GM12878 (cell line): ENCODE measurements around the gene ATP6V0D1. TPM values are rescaled to one million over a fixed set of nuclear protein-coding genes. Genes with fewer than 3 reads are reported as not detected.

Experiments used
- ATAC-seq: fragments of 200-7000 bp; cut with Tn5 transposase; 3 replicates; pipeline ENCODE4 v1.9.1; 2020; ENCODE audit warnings: mild to moderate bottlenecking, moderate library complexity
- BruUV-seq: library from RNA; stranded (reverse); fragments of 400-500 nt; replicated peaks from 2 replicates; lab custom pipeline; 2021; lab: Mats Ljungman, UMichigan
- CTCF ChIA-PET: fragments of 300-600 bp; sonication (Branson Sonifier 250); formaldehyde crosslinking; extraction: SDS; loops from one replicate; lab custom pipeline; 2021; ENCODE audit warnings: inconsistent platforms; lab: Yijun Ruan, JAX
- POLR2A ChIA-PET: fragments of 350-600 bp; formaldehyde crosslinking; extraction: SDS; loops from one replicate; lab custom pipeline; 2021; ENCODE audit warnings: inconsistent platforms; lab: Charles Lee
- RAD21 ChIA-PET: fragments of 300-600 bp; sonication (Branson Sonifier 250); formaldehyde crosslinking; loops from one replicate; lab custom pipeline; 2023; ENCODE audit warnings: antibody characterized with exemption; ENCODE audit not compliant: unreplicated experiment; lab: Charles Lee
- SMC1A ChIA-PET: fragments of 300-600 bp; sonication (Branson Sonifier 250); formaldehyde crosslinking; loops from one replicate; lab custom pipeline; 2023; ENCODE audit not compliant: unreplicated experiment, uncharacterized antibody; lab: Charles Lee
- DNase-seq: peaks from one replicate; pipeline ENCODE4 v3.0.0-alpha.2; 2011; ENCODE audit warnings: low read depth, low spot score
- FAIRE-seq: peaks from 3 replicates; lab custom pipeline; 2011; peaks lifted over from hg19 to GRCh38; lab: Jason Lieb, UNC
- H2AFZ ChIP-seq: 2 replicates; pipeline ENCODE4 v1.6.0; 2011; ENCODE audit warnings: low read depth, low read length, control low read depth; ENCODE audit not compliant: control insufficient read depth
- H3K27ac ChIP-seq: 2 replicates; pipeline ENCODE4 v1.5.1; 2011; ENCODE audit warnings: control low read depth; ENCODE audit not compliant: control insufficient read depth, insufficient read depth
- H3K27me3 ChIP-seq, 2 experiments: replicated peaks in 1 of 2; 2 replicates each; pipeline versions ENCODE4 v1.6.0 to v1.6.1; 2011; ENCODE audit warnings: low read length in 1 of 2; ENCODE audit not compliant: control insufficient read depth in 2 of 2, insufficient read depth in 2 of 2
- H3K36me3 ChIP-seq, 2 experiments: 2 replicates each; pipeline ENCODE4 v1.5.1; 2011; ENCODE audit warnings: low read length in 1 of 2; ENCODE audit not compliant: control insufficient read depth in 2 of 2, insufficient read depth in 2 of 2
- H3K4me1 ChIP-seq: 2 replicates; pipeline ENCODE4 v1.6.1; 2011; ENCODE audit warnings: mild to moderate bottlenecking, low read length, moderate library complexity, mixed read lengths; ENCODE audit not compliant: control insufficient read depth, insufficient read depth
- H3K4me2 ChIP-seq: 2 replicates; pipeline ENCODE4 v1.6.0; 2011; ENCODE audit warnings: control low read depth; ENCODE audit not compliant: control insufficient read depth, insufficient read depth
- H3K4me3 ChIP-seq: fragments of 200-600 bp; sonication (generic); 2 replicates; pipeline ENCODE4 v1.5.1; 2016
- H3K79me2 ChIP-seq: 2 replicates; pipeline ENCODE4 v1.6.0; 2011; ENCODE audit warnings: low read length; ENCODE audit not compliant: control insufficient read depth, insufficient read depth
- H3K9ac ChIP-seq: 2 replicates; pipeline ENCODE4 v1.8.0; 2011; ENCODE audit warnings: low read length, control low read depth, mixed read lengths; ENCODE audit not compliant: control insufficient read depth, insufficient read depth
- H3K9me3 ChIP-seq: replicated peaks from 3 replicates; pipeline ENCODE4 v1.5.1; 2011; ENCODE audit warnings: mild to moderate bottlenecking, low read length; ENCODE audit not compliant: control insufficient read depth, insufficient read depth
- H4K20me1 ChIP-seq: 2 replicates; pipeline ENCODE4 v1.6.0; 2011; ENCODE audit not compliant: control insufficient read depth, insufficient read depth
- CEBPZ ChIP-seq: fragments of 150-350 bp; IDR thresholded peaks from 2 replicates; pipeline ENCODE4 v1.6.1; 2016; ENCODE audit warnings: low read depth, low read length
- CHD1 ChIP-seq: IDR thresholded peaks from 2 replicates; pipeline ENCODE4 v1.6.1; 2012; ENCODE audit warnings: low read depth, low read length, improper control_type of control experiment
- EZH2 ChIP-seq: IDR thresholded peaks from 2 replicates; pipeline ENCODE4 v1.6.1; 2012; ENCODE audit warnings: low read depth, mild to moderate bottlenecking, control low read depth, inconsistent platforms, low read length, borderline replicate concordance; ENCODE audit not compliant: control insufficient read depth
- GABPA ChIP-seq: IDR thresholded peaks from 2 replicates; pipeline ENCODE4 v1.6.1; 2014; ENCODE audit warnings: antibody characterized with exemption, low read depth, mild to moderate bottlenecking, inconsistent platforms
- HDGF ChIP-seq: fragments of 450-650 bp; IDR thresholded peaks from 2 replicates; pipeline ENCODE4 v1.6.1; 2016; ENCODE audit warnings: antibody characterized with exemption
- JUNB ChIP-seq: IDR thresholded peaks from 2 replicates; pipeline ENCODE4 v1.6.1; 2016; ENCODE audit warnings: antibody characterized with exemption, mild to moderate bottlenecking
- POU2F2 ChIP-seq: IDR thresholded peaks from 3 replicates; pipeline ENCODE4 v1.6.1; 2011; ENCODE audit warnings: low read depth, mild to moderate bottlenecking, low read length, borderline replicate concordance
- ZBTB4 ChIP-seq: fragments of 450-650 bp; formaldehyde crosslinking; IDR thresholded peaks from 2 replicates; pipeline ENCODE4 v1.4.0; 2022; ENCODE audit warnings: mild to moderate bottlenecking, moderate library complexity
- ZSCAN29 ChIP-seq: fragments of 450-650 bp; IDR thresholded peaks from 2 replicates; pipeline ENCODE4 v1.6.1; 2017; ENCODE audit warnings: mild to moderate bottlenecking, moderate library complexity
- WGBS: methylation state at CpG from one replicate; pipeline ENCODE4 v1.1.6; 2016; ENCODE audit warnings: low lambda C conversion rate; ENCODE audit not compliant: insufficient replicate concordance, insufficient coverage; ENCODE audit errors: missing lambda C conversion rate; 5-methylcytosine and 5-hydroxymethylcytosine counted together
- in situ Hi-C: fragments of 300-500 bp; cut with MboI; formaldehyde crosslinking; loops from 9 replicates; pipeline ENCODE4 v1.14.3; 2018; ENCODE audit warnings: mixed read lengths
- intact Hi-C: fragments of 100-400 bp; cut with micrococcal nuclease; formaldehyde crosslinking; loops from one replicate; pipeline ENCODE4 v1.14.2; 2022; ENCODE audit not compliant: unreplicated experiment
- polyA plus RNA-seq, 11 experiments: library from polyadenylated mRNA; depleted of rRNA in 4 of 11; unstranded in 6 of 11; stranded (reverse) in 5 of 11; fragments of >200 nt; fragmentation: Nextera tagmentation in 4 of 11; fragmentation: Illumina TruSeq in 1 of 11; extraction: Ambion mirVana in 4 of 11; extraction: Trizol in 1 of 11; gene quantifications; 1 replicate in 1 of 11; 2 replicates in 10 of 11; pipeline versions ENCODE4 v1.2.1 to v1.2.3, GENCODE V29; 2011 to 2016; ENCODE audit warnings: inconsistent platforms in 2 of 11, missing spikeins in 2 of 11, low read depth in 1 of 11
- total RNA-seq, 4 experiments: library from RNA; depleted of rRNA in 3 of 4; stranded (reverse); fragments of >200 nt in 3 of 4; fragmentation: Illumina TruSeq in 1 of 4; extraction: Trizol in 1 of 4; gene quantifications; 2 replicates each; pipeline versions ENCODE4 v1.2.1 to v1.2.3, GENCODE V29; 2013 to 2021
- TF ChIP-seq, protein P1 (sequence below): fragments of 450-650 bp; formaldehyde crosslinking; IDR thresholded peaks from 2 replicates; pipeline ENCODE4 v1.4.0; 2020; ENCODE audit warnings: mild to moderate bottlenecking, moderate library complexity
- TF ChIP-seq, protein P2 (sequence below): IDR thresholded peaks from 2 replicates; pipeline ENCODE4 v1.6.1; 2012; ENCODE audit warnings: low read length, inconsistent platforms

The ATP6V0D1 gene
- total and polyA plus RNA-seq, 10 of the 15 experiments (the other 5 are each of a cell fraction or from before 2014, with no cell fraction given): 28.1 to 141 (median 70.3) TPM

DNA sequence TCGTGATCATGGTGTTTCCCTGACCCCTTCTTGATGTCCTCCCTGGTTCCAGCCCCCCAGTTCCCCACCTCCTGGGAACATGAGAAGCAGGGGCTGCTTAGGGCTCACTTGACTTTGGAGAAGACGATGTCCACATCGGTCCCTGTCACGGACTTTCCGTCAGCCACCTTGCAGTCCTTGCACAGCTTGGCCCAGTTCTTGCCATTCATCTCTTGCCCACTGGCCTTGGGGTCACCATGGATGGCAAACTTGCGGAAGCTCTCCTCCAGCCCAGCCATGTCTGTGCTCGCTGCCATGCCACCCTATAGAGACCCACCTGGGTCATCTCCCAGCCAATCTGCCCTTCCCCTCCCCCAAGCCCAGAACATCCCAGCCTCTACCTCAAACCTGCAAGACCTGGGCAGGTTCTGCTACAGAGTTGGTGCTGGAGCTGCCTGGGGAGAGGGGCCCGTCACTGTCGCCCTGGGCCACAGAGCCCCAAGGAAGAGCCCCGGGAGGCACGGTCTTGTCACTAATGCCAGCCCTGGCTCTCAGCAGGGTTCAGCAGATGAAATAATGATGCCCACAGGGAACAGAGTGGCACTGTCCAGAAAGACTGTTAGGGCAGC lies 90.0 kb downstream of the ATP6V0D1 start:
- H3K9ac ChIP-seq: no peak overlapping the region
- DNase-seq (no peak), ATAC-seq (no peak), FAIRE-seq (no peak)
- H3K36me3 ChIP-seq: no peaks in the 10 kb centered on the region
- H3K9me3 ChIP-seq: no peaks in the 10 kb centered on the region
- POLR2A ChIA-PET: no interaction called here
- no peaks in the 10 kb centered on the region for H3K79me2 ChIP-seq
- no peak overlapping the region for H3K27ac ChIP-seq
- 69% methylated on average over 10 of the region's 11 CpGs for WGBS
- no peaks in the 10 kb centered on the region for H4K20me1 ChIP-seq
- BruUV-seq: no TSS peak
- intact Hi-C loops (no loop called here), in situ Hi-C loops (no loop called here)
- H3K27me3 ChIP-seq: peaks cover 5 to 17% of the 10 kb centered on the region in 2 experiments
- no peak overlapping the region for H3K4me2 ChIP-seq
- no peaks in the 10 kb centered on the region for H3K4me1 ChIP-seq
- RAD21 ChIA-PET: no interaction called here
- CTCF ChIA-PET: no interaction called here
- SMC1A ChIA-PET: no interaction called here
- H3K4me3 ChIP-seq: no peak overlapping the region
- no peak overlapping the region for H2AFZ ChIP-seq
- TF ChIP-seq ZBTB4 (CRISPR knock-in tag) (no peak), CHD1 (no peak), GABPA (no peak), CEBPZ (no peak), HDGF (no peak), ZSCAN29 (no peak), POU2F2 (no peak), JUNB (no peak), EZH2 (no peak)
- TF ChIP-seq, protein P1, sequence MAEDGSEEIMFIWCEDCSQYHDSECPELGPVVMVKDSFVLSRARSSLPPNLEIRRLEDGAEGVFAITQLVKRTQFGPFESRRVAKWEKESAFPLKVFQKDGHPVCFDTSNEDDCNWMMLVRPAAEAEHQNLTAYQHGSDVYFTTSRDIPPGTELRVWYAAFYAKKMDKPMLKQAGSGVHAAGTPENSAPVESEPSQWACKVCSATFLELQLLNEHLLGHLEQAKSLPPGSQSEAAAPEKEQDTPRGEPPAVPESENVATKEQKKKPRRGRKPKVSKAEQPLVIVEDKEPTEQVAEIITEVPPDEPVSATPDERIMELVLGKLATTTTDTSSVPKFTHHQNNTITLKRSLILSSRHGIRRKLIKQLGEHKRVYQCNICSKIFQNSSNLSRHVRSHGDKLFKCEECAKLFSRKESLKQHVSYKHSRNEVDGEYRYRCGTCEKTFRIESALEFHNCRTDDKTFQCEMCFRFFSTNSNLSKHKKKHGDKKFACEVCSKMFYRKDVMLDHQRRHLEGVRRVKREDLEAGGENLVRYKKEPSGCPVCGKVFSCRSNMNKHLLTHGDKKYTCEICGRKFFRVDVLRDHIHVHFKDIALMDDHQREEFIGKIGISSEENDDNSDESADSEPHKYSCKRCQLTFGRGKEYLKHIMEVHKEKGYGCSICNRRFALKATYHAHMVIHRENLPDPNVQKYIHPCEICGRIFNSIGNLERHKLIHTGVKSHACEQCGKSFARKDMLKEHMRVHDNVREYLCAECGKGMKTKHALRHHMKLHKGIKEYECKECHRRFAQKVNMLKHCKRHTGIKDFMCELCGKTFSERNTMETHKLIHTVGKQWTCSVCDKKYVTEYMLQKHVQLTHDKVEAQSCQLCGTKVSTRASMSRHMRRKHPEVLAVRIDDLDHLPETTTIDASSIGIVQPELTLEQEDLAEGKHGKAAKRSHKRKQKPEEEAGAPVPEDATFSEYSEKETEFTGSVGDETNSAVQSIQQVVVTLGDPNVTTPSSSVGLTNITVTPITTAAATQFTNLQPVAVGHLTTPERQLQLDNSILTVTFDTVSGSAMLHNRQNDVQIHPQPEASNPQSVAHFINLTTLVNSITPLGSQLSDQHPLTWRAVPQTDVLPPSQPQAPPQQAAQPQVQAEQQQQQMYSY (CRISPR knock-in tag): no peak
- TF ChIP-seq, protein P2, sequence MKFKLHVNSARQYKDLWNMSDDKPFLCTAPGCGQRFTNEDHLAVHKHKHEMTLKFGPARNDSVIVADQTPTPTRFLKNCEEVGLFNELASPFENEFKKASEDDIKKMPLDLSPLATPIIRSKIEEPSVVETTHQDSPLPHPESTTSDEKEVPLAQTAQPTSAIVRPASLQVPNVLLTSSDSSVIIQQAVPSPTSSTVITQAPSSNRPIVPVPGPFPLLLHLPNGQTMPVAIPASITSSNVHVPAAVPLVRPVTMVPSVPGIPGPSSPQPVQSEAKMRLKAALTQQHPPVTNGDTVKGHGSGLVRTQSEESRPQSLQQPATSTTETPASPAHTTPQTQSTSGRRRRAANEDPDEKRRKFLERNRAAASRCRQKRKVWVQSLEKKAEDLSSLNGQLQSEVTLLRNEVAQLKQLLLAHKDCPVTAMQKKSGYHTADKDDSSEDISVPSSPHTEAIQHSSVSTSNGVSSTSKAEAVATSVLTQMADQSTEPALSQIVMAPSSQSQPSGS: no peak
